Ovary (tissue), 3 donors: ENCODE results near the gene KIF13A.
"Not testable (repeated sequence)": the region's sequence is repeated elsewhere in the genome, so short reads cannot be mapped to it uniquely, and the experiment has no call there.

Experiments
- EP300 ChIP-seq: sonication (generic); formaldehyde crosslinking; IDR thresholded peaks from one replicate; pipeline ENCODE4 v1.6.1; 2017; ENCODE audit warnings: antibody characterized with exemption
- POLR2A ChIP-seq: fragments of 450-650 bp; IDR thresholded peaks from one replicate; pipeline ENCODE4 v1.6.1; 2017; ENCODE audit warnings: antibody characterized with exemption, mild to moderate bottlenecking, moderate library complexity
- TF ChIP-seq, protein P1 (sequence below), 3 donors: fragments of 450-650 bp in 2 of 3; fragments of 200-600 bp in 1 of 3; IDR thresholded peaks; one replicate each; pipeline versions ENCODE4 v1.5.1 to v1.8.0; 2016 to 2022; ENCODE audit warnings: antibody characterized with exemption in 3 of 3, mild to moderate bottlenecking in 1 of 3
- donor health status: DM: no; HTN: no; CAD: no.

GRCh38 chr6:18010540-18010939, 23.1 kb upstream of the KIF13A start:
- TF ChIP-seq, protein P1, sequence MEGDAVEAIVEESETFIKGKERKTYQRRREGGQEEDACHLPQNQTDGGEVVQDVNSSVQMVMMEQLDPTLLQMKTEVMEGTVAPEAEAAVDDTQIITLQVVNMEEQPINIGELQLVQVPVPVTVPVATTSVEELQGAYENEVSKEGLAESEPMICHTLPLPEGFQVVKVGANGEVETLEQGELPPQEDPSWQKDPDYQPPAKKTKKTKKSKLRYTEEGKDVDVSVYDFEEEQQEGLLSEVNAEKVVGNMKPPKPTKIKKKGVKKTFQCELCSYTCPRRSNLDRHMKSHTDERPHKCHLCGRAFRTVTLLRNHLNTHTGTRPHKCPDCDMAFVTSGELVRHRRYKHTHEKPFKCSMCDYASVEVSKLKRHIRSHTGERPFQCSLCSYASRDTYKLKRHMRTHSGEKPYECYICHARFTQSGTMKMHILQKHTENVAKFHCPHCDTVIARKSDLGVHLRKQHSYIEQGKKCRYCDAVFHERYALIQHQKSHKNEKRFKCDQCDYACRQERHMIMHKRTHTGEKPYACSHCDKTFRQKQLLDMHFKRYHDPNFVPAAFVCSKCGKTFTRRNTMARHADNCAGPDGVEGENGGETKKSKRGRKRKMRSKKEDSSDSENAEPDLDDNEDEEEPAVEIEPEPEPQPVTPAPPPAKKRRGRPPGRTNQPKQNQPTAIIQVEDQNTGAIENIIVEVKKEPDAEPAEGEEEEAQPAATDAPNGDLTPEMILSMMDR (IDR thresholded peaks at IDR 0.05) = not testable (repeated sequence)
- not testable (repeated sequence) for TF ChIP-seq POLR2A, EP300
